ENCODE measurements around the gene UVRAG. TPM values are rescaled to one million over a fixed set of nuclear protein-coding genes. Genes with fewer than 3 reads are reported as not detected.
"Not testable (repeated sequence)": the region's sequence is repeated elsewhere in the genome, so short reads cannot be mapped to it uniquely, and the experiment has no call there.

Gene UVRAG
- total RNA-seq, 1 donor: 28.2 TPM

DNA sequence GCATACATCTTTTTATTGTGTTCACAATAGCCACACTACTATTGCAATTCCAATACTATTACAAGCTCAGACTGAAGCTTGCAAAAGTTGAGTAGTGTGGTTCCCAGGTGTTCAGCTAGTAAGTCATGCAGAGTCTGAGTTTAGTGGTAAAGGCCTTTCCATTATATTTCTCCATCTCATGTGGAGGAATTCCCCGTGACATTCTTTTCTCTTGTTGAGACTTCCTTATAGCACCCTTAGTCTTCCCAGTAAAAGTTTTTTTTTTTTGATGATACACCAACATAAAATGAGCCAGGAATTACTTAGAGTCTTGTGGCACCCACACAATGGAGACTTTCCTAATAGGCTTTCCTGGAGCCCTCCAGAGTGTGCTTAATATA lies 110.8 kb downstream of the UVRAG start:
- Histone ChIP-seq H3K4me2 (ENCODE audit: insufficient read depth, low read length) (no peak overlapping the region), H3K4me1 (ENCODE audit: insufficient read depth, low read length) (peaks cover 15% of the 10 kb centered on the region), H3K79me2 (ENCODE audit: insufficient read depth, low read length) (peaks cover 6% of the 10 kb centered on the region), H3K36me3 (ENCODE audit: insufficient read depth, low read length) (no peaks in the 10 kb centered on the region), H3K9me3 (ENCODE audit: low read depth, low read length) (no peaks in the 10 kb centered on the region), H3K4me3 (ENCODE audit: insufficient read depth, low read length) (no peak overlapping the region), H3K27ac (ENCODE audit: low read depth, low read length) (no peak overlapping the region), H4K20me1 (ENCODE audit: insufficient read depth, low read length) (peaks cover 2% of the 10 kb centered on the region), H2AFZ (ENCODE audit: low read length) (no peak overlapping the region), H3K27me3 (ENCODE audit: insufficient read depth, low read length) (no peaks in the 10 kb centered on the region)
- TF ChIP-seq, protein P1, sequence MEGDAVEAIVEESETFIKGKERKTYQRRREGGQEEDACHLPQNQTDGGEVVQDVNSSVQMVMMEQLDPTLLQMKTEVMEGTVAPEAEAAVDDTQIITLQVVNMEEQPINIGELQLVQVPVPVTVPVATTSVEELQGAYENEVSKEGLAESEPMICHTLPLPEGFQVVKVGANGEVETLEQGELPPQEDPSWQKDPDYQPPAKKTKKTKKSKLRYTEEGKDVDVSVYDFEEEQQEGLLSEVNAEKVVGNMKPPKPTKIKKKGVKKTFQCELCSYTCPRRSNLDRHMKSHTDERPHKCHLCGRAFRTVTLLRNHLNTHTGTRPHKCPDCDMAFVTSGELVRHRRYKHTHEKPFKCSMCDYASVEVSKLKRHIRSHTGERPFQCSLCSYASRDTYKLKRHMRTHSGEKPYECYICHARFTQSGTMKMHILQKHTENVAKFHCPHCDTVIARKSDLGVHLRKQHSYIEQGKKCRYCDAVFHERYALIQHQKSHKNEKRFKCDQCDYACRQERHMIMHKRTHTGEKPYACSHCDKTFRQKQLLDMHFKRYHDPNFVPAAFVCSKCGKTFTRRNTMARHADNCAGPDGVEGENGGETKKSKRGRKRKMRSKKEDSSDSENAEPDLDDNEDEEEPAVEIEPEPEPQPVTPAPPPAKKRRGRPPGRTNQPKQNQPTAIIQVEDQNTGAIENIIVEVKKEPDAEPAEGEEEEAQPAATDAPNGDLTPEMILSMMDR (IDR thresholded peaks at IDR 0.05; ENCODE audit: extremely low read depth, low read depth, low read length): no peak
- DNase-seq (ENCODE audit: insufficient read length, low spot score, missing footprints): peak; percentile 23

DNA sequence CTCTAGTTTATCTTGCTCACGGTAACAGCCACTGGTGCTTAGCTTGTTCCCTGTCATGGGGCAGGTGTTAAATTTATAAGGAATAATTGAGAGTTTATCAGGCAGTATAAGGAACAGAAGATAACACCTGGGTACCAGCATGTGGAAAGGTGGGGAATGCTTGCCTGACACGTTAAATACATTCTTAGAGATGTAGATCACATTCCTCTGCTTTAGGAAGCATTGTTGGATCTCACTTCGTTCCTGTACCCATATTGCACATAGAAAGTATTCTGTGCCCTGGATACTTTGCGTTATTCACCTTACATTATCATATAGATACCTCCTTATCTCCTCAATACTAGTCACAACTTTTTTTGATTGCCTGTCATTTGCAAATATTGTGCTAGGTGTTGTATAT lies 114.7 kb downstream of the UVRAG start:
- H2AFZ ChIP-seq (ENCODE audit: low read length): no peak overlapping the region
- no peak for DNase-seq (ENCODE audit: insufficient read length, low spot score, missing footprints)
- H4K20me1 ChIP-seq (ENCODE audit: insufficient read depth, low read length): no peaks in the 10 kb centered on the region
- no peaks in the 10 kb centered on the region for H3K27me3 ChIP-seq (ENCODE audit: insufficient read depth, low read length)
- no peaks in the 10 kb centered on the region for H3K9me3 ChIP-seq (ENCODE audit: low read depth, low read length)
- H3K4me3 ChIP-seq (ENCODE audit: insufficient read depth, low read length): no peak overlapping the region
- H3K79me2 ChIP-seq (ENCODE audit: insufficient read depth, low read length): peaks cover 6% of the 10 kb centered on the region
- H3K4me1 ChIP-seq (ENCODE audit: insufficient read depth, low read length): peaks cover 17% of the 10 kb centered on the region
- no peak overlapping the region for H3K4me2 ChIP-seq (ENCODE audit: insufficient read depth, low read length)
- H3K36me3 ChIP-seq (ENCODE audit: insufficient read depth, low read length): no peaks in the 10 kb centered on the region
- H3K27ac ChIP-seq (ENCODE audit: low read depth, low read length): no peak overlapping the region
- TF ChIP-seq, protein P1 (IDR thresholded peaks at IDR 0.05; ENCODE audit: extremely low read depth, low read depth, low read length): no peak

DNA sequence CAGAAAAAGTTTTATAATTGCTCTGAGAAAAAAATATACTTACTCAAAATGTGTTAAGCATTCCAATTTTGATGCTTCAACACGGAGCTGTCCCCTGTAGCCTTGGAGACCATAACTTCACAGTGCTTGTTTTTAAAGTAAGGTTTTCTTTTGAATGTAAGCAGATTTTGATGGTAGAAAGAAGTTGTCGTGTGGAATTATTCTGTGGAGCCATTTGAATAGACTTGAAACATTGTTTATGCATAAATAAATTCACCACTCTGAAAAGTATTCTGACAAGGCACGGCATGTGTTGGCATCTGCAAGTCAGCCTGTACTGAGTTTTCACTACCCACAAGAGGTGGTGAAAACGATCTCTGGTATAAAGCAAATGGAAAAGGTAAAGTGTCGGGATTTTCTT lies 115.5 kb downstream of the UVRAG start:
- no peak for DNase-seq (ENCODE audit: insufficient read length, low spot score, missing footprints)
- Histone ChIP-seq H4K20me1 (ENCODE audit: insufficient read depth, low read length) (no peaks in the 10 kb centered on the region), H3K9me3 (ENCODE audit: low read depth, low read length) (no peaks in the 10 kb centered on the region), H3K79me2 (ENCODE audit: insufficient read depth, low read length) (peaks cover 6% of the 10 kb centered on the region), H3K36me3 (ENCODE audit: insufficient read depth, low read length) (no peaks in the 10 kb centered on the region), H2AFZ (ENCODE audit: low read length) (no peak overlapping the region), H3K4me1 (ENCODE audit: insufficient read depth, low read length) (peaks cover 9% of the 10 kb centered on the region), H3K4me2 (ENCODE audit: insufficient read depth, low read length) (no peak overlapping the region), H3K27me3 (ENCODE audit: insufficient read depth, low read length) (no peaks in the 10 kb centered on the region), H3K4me3 (ENCODE audit: insufficient read depth, low read length) (no peak overlapping the region), H3K27ac (ENCODE audit: low read depth, low read length) (no peak overlapping the region)
- TF ChIP-seq, protein P1 (IDR thresholded peaks at IDR 0.05; ENCODE audit: extremely low read depth, low read depth, low read length): no peak

DNA sequence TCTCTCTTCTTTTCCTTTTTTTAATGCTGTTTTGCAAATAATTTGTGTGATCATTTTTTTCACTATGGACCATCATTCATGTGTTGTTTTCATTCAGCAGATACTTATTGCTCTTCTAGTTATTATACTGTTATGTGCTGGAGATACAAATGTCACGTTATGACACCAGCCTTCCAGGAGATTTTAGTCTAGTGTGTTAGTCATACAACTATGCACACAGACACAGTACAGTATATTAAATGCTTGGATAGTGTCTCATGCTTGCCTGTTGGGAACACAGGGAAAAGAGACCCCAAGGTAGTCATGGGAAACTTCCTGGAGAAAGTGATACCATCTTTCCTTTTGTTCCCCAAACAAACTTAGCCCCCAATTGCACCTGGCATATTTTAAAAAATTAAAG lies 116.1 kb downstream of the UVRAG start:
- no peak overlapping the region for H2AFZ ChIP-seq (ENCODE audit: low read length)
- H4K20me1 ChIP-seq (ENCODE audit: insufficient read depth, low read length): no peaks in the 10 kb centered on the region
- TF ChIP-seq, protein P1 (IDR thresholded peaks at IDR 0.05; ENCODE audit: extremely low read depth, low read depth, low read length): no peak
- H3K4me3 ChIP-seq (ENCODE audit: insufficient read depth, low read length): no peak overlapping the region
- no peak overlapping the region for H3K27ac ChIP-seq (ENCODE audit: low read depth, low read length)
- H3K79me2 ChIP-seq (ENCODE audit: insufficient read depth, low read length): peaks cover 4% of the 10 kb centered on the region
- DNase-seq (ENCODE audit: insufficient read length, low spot score, missing footprints): peak; percentile 82
- no peaks in the 10 kb centered on the region for H3K9me3 ChIP-seq (ENCODE audit: low read depth, low read length)
- peaks cover 3% of the 10 kb centered on the region for H3K4me1 ChIP-seq (ENCODE audit: insufficient read depth, low read length)
- H3K27me3 ChIP-seq (ENCODE audit: insufficient read depth, low read length): no peaks in the 10 kb centered on the region
- no peak overlapping the region for H3K4me2 ChIP-seq (ENCODE audit: insufficient read depth, low read length)
- no peaks in the 10 kb centered on the region for H3K36me3 ChIP-seq (ENCODE audit: insufficient read depth, low read length)

DNA sequence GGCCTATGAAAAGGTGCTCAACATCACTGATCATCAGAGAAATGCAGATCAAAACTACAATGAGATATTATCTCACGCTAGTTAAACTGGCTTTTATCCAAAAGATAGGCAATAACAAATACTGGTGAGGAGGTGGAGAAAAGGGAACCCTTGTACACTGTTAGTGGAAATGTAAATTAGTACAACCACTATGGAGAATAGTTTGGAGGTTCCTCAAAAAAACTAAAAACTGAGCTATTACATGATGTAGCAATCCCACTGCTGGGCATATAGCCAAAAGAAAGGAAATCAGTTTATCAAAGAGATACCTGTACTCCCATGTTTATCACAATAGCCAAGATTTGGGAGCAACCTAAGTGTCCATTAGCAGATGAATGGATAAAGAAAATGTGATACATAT lies 118.7 kb downstream of the UVRAG start:
- H3K27me3 ChIP-seq (ENCODE audit: insufficient read depth, low read length); H2AFZ ChIP-seq (ENCODE audit: low read length); H3K9me3 ChIP-seq (ENCODE audit: low read depth, low read length); H3K4me3 ChIP-seq (ENCODE audit: insufficient read depth, low read length); H4K20me1 ChIP-seq (ENCODE audit: insufficient read depth, low read length); H3K27ac ChIP-seq (ENCODE audit: low read depth, low read length); H3K36me3 ChIP-seq (ENCODE audit: insufficient read depth, low read length); H3K79me2 ChIP-seq (ENCODE audit: insufficient read depth, low read length); H3K4me2 ChIP-seq (ENCODE audit: insufficient read depth, low read length); DNase-seq (ENCODE audit: insufficient read length, low spot score, missing footprints): not testable (repeated sequence)
- H3K4me1 ChIP-seq (ENCODE audit: insufficient read depth, low read length): peaks cover 11% of the 10 kb centered on the region

Data from osteoblast (primary cell).